Ovary (tissue), 3 donors: ENCODE data around the gene ABTB2.

ENCODE experiments used
- POLR2A ChIP-seq: fragments of 450-650 bp; IDR thresholded peaks from one replicate; pipeline ENCODE4 v1.6.1; 2017; ENCODE audit warnings: antibody characterized with exemption, mild to moderate bottlenecking, moderate library complexity
- TF ChIP-seq, protein P1 (sequence below), 3 donors: fragments of 450-650 bp in 2 of 3; fragments of 200-600 bp in 1 of 3; IDR thresholded peaks; one replicate each; pipeline versions ENCODE4 v1.5.1 to v1.8.0; 2016 to 2022; ENCODE audit warnings: antibody characterized with exemption in 3 of 3, mild to moderate bottlenecking in 1 of 3
- donor health status: DM: no; HTN: no; CAD: no.

DNA sequence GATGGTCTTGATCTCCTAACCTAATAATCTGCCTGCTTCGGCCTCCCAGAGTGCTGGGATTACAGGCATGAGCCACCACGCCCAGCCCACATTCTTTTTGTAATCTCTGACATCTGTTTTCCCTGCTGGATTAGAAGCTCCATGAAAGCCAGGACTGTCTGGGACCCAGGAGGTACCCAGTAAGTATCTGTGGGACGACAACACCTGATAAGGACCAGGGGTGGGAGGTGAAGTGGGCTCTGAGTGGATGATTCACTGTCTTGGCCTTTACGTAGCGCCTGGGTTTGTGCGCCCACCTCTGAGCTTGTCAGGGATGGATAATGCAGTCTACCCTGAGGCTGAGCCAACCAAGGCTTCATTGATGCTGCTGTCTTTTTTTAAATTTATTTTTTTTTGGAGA lies 118.8 kb downstream of the ABTB2 start:
- TF ChIP-seq, protein P1, sequence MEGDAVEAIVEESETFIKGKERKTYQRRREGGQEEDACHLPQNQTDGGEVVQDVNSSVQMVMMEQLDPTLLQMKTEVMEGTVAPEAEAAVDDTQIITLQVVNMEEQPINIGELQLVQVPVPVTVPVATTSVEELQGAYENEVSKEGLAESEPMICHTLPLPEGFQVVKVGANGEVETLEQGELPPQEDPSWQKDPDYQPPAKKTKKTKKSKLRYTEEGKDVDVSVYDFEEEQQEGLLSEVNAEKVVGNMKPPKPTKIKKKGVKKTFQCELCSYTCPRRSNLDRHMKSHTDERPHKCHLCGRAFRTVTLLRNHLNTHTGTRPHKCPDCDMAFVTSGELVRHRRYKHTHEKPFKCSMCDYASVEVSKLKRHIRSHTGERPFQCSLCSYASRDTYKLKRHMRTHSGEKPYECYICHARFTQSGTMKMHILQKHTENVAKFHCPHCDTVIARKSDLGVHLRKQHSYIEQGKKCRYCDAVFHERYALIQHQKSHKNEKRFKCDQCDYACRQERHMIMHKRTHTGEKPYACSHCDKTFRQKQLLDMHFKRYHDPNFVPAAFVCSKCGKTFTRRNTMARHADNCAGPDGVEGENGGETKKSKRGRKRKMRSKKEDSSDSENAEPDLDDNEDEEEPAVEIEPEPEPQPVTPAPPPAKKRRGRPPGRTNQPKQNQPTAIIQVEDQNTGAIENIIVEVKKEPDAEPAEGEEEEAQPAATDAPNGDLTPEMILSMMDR (IDR thresholded peaks at IDR 0.05), result no peak
- no peak for TF ChIP-seq POLR2A
